Ureter (tissue), 1 donor: ENCODE results near the gene SMG7. TPM values are rescaled to one million over a fixed set of nuclear protein-coding genes. Genes with fewer than 3 reads are reported as not detected.

ENCODE experiments used
- DNase-seq: peaks from one replicate; pipeline ENCODE4 v3.0.0-alpha.2; 2020; ENCODE audit warnings: low spot score
- total RNA-seq: library from RNA; stranded (reverse); gene quantifications from one replicate; pipeline ENCODE4 v1.2.4, GENCODE V29; 2023
- donor health status: DM: yes; HTN: yes; CAD: no.

SMG7 gene
- total RNA-seq, 1 donor from 2014 or later, result 83.7 TPM

GRCh38 chr1:183508694-183509093, 36.4 kb downstream of the SMG7 start:
- DNase-seq, result no peak

GRCh38 chr1:183512450-183512849, 40.2 kb downstream of the SMG7 start:
- no peak for DNase-seq

- DNase-seq, result no peak
These were observed 41.9 kb downstream of the SMG7 start for GRCh38 chr1:183514235-183514634.

- DNase-seq, result no peak
These were observed 42.8 kb downstream of the SMG7 start for GRCh38 chr1:183515002-183515689.

- no peak for DNase-seq
These were observed 44.4 kb downstream of the SMG7 start for GRCh38 chr1:183516725-183517124.

GRCh38 chr1:183517401-183517800, 45.1 kb downstream of the SMG7 start:
- no peak for DNase-seq

- no peak for DNase-seq
These were observed 48.1 kb downstream of the SMG7 start for GRCh38 chr1:183520379-183520778.

- no peak for DNase-seq
These were observed 49.8 kb downstream of the SMG7 start for GRCh38 chr1:183522104-183522503.

- DNase-seq, result no peak
These were observed 56.3 kb downstream of the SMG7 start for GRCh38 chr1:183528577-183528976.

GRCh38 chr1:183533617-183534174, 61.4 kb downstream of the SMG7 start:
- DNase-seq, result no peak

GRCh38 chr1:183537405-183537804, 65.1 kb downstream of the SMG7 start:
- no peak for DNase-seq

- no peak for DNase-seq
These were observed 71.4 kb downstream of the SMG7 start for GRCh38 chr1:183543619-183544204.

- no peak for DNase-seq
These were observed 72.4 kb downstream of the SMG7 start for GRCh38 chr1:183544598-183545297.

GRCh38 chr1:183546427-183546826, 74.1 kb downstream of the SMG7 start:
- no peak for DNase-seq

GRCh38 chr1:183548116-183548515, 75.8 kb downstream of the SMG7 start:
- no peak for DNase-seq

- DNase-seq, result no peak
These were observed 78.6 kb downstream of the SMG7 start for GRCh38 chr1:183550915-183551314.

GRCh38 chr1:183551924-183552323, 79.6 kb downstream of the SMG7 start:
- no peak for DNase-seq

- DNase-seq, result no peak
These were observed 80.1 kb downstream of the SMG7 start for GRCh38 chr1:183552441-183552840.

GRCh38 chr1:183552891-183553290, 80.6 kb downstream of the SMG7 start:
- DNase-seq, result no peak

GRCh38 chr1:183553331-183553730, 81.0 kb downstream of the SMG7 start:
- no peak for DNase-seq

GRCh38 chr1:183553764-183554163, 81.5 kb downstream of the SMG7 start:
- DNase-seq, result no peak

GRCh38 chr1:183554577-183554976, 82.3 kb downstream of the SMG7 start:
- DNase-seq, result no peak

GRCh38 chr1:183559061-183559460, 86.8 kb downstream of the SMG7 start:
- no peak for DNase-seq
